Panc1 (cell line): ENCODE measurements around the gene OAT. TPM values are rescaled to one million over a fixed set of nuclear protein-coding genes. Genes with fewer than 3 reads are reported as not detected.

Experiments used
- total RNA-seq: library from RNA; stranded (reverse); gene quantifications from one replicate; pipeline ENCODE4 v1.2.1, GENCODE V29; 2021; ENCODE audit not compliant: unreplicated experiment

Gene OAT
- total RNA-seq, 1 experiment from 2014 or later, result 166 TPM

Other genes starting within 250 kb of the OAT start
- 0.15 TPM for gene NKX1-2, start 31.1 kb upstream of the OAT start, total RNA-seq
- gene LHPP, start 42.9 kb upstream of the OAT start, total RNA-seq, result 15.0 TPM